Measurements from ENCODE around the gene PERM1. TPM values are rescaled to one million over a fixed set of nuclear protein-coding genes. Genes with fewer than 3 reads are reported as not detected.

Gene PERM1
- polyA plus RNA-seq, 1 donor (not counting 4 experiments of a cell fraction or from before 2014, with no cell fraction given) = not detected

GRCh38 chr1:983798-984475 lies 2.0 kb upstream of the PERM1 start:
- TF ChIP-seq CTCF (optimal IDR thresholded peaks at IDR 0.05 in 1 of 3, IDR thresholded peaks at IDR 0.05 in 1 of 3, conservative IDR thresholded peaks at IDR 0.05 in 1 of 3; ENCODE audit: extremely low read depth in 1 of 3, insufficient read depth in 2 of 3, low read length in 3 of 3) (peak in 2 of 3 experiments; percentile 90 to 91), EZH2 (IDR thresholded peaks at IDR 0.05; ENCODE audit: low read length) (no peak)
- Histone ChIP-seq H3K9me1 (ENCODE audit: control insufficient read depth, extremely low read depth, insufficient read depth, low read length) (no peaks in the 10 kb centered on the region), H2AFZ (ENCODE audit: control insufficient read depth, low read length) (no peak overlapping the region), H3K4me3 (ENCODE audit: control insufficient read depth in 2 of 3, extremely low read depth in 1 of 3, insufficient read depth in 2 of 3, low read depth in 1 of 3, low read length in 3 of 3) (no peak overlapping the region), H3K9ac (ENCODE audit: control insufficient read depth, extremely low read depth, insufficient read depth, low read length) (no peak overlapping the region), H3K36me3 (ENCODE audit: control insufficient read depth in 2 of 2, extremely low read depth in 1 of 2, insufficient read depth in 2 of 2, low read length in 2 of 2) (no peaks in the 10 kb centered on the region), H3K27ac (ENCODE audit: control insufficient read depth, insufficient read depth, low read length) (no peak overlapping the region), H3K27me3 (ENCODE audit: control insufficient read depth, extremely low read depth, insufficient read depth, low read length) (peaks cover 51% of the 10 kb centered on the region), H3K79me2 (ENCODE audit: control insufficient read depth, insufficient read depth, low read length) (no peaks in the 10 kb centered on the region), H3K4me2 (ENCODE audit: control insufficient read depth, extremely low read depth, insufficient read depth, low read depth, low read length) (no peak overlapping the region), H3K4me1 (ENCODE audit: control insufficient read depth, extremely low read depth, insufficient read depth, low read length) (no peaks in the 10 kb centered on the region), H4K20me1 (ENCODE audit: control insufficient read depth, extremely low read depth, insufficient read depth, low read length) (no peaks in the 10 kb centered on the region), H3K9me3 (ENCODE audit: control insufficient read depth, low read depth, low read length) (no peaks in the 10 kb centered on the region)
- FAIRE-seq = no peak
- dilution Hi-C loops (cut with MboI; ENCODE audit: extremely low pct_ligation_motif_present, low sequenced_read_pairs) = no loop called here
- no peak for DNase-seq (ENCODE audit: low read depth, low spot score)

GRCh38 chr1:982765-983436 lies 1.0 kb upstream of the PERM1 start:
- Histone ChIP-seq H2AFZ (ENCODE audit: control insufficient read depth, low read length) (no peak overlapping the region), H3K9me3 (ENCODE audit: control insufficient read depth, low read depth, low read length) (no peaks in the 10 kb centered on the region), H3K27ac (ENCODE audit: control insufficient read depth, insufficient read depth, low read length) (no peak overlapping the region), H3K4me2 (ENCODE audit: control insufficient read depth, extremely low read depth, insufficient read depth, low read depth, low read length) (peak overlapping the region; percentile 16), H4K20me1 (ENCODE audit: control insufficient read depth, extremely low read depth, insufficient read depth, low read length) (no peaks in the 10 kb centered on the region), H3K9ac (ENCODE audit: control insufficient read depth, extremely low read depth, insufficient read depth, low read length) (no peak overlapping the region), H3K4me1 (ENCODE audit: control insufficient read depth, extremely low read depth, insufficient read depth, low read length) (no peaks in the 10 kb centered on the region), H3K27me3 (ENCODE audit: control insufficient read depth, extremely low read depth, insufficient read depth, low read length) (peaks cover 51% of the 10 kb centered on the region), H3K36me3 (ENCODE audit: control insufficient read depth in 2 of 2, extremely low read depth in 1 of 2, insufficient read depth in 2 of 2, low read length in 2 of 2) (no peaks in the 10 kb centered on the region), H3K4me3 (ENCODE audit: control insufficient read depth in 2 of 3, extremely low read depth in 1 of 3, insufficient read depth in 2 of 3, low read depth in 1 of 3, low read length in 3 of 3) (no peak overlapping the region), H3K9me1 (ENCODE audit: control insufficient read depth, extremely low read depth, insufficient read depth, low read length) (no peaks in the 10 kb centered on the region), H3K79me2 (ENCODE audit: control insufficient read depth, insufficient read depth, low read length) (no peaks in the 10 kb centered on the region)
- dilution Hi-C loops (cut with MboI; ENCODE audit: extremely low pct_ligation_motif_present, low sequenced_read_pairs) = no loop called here
- no peak for FAIRE-seq
- TF ChIP-seq CTCF (optimal IDR thresholded peaks at IDR 0.05 in 1 of 3, IDR thresholded peaks at IDR 0.05 in 1 of 3, conservative IDR thresholded peaks at IDR 0.05 in 1 of 3; ENCODE audit: extremely low read depth in 1 of 3, insufficient read depth in 2 of 3, low read length in 3 of 3) = no peak
- TF ChIP-seq EZH2 (IDR thresholded peaks at IDR 0.05; ENCODE audit: low read length) = peak; percentile 86
- no peak for DNase-seq (ENCODE audit: low read depth, low spot score)

All from keratinocyte (primary cell).